Measurements from ENCODE around the gene RASAL2.
"Not testable (repeated sequence)": the region's sequence is repeated elsewhere in the genome, so short reads cannot be mapped to it uniquely, and the experiment has no call there.

RASAL2 gene

DNA sequence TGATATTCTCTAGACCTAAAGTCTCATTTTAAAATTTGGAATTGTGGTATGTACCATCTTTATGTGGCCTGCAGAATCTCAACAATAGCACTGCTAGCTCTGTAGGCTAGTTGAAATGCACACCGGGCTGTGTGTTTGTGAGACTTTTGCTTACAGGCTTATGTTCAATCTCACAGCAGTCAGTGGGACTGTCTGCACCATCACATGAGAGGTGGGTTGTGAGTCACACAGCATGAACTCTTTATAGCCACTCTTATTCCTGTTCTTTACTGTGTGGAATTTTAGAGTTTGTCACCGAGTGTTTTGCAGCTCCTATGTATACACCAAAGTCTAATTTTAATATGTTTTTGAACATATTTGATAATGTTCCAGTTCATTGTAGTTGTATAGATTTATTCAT lies 74.6 kb downstream of the RASAL2 start:
- DNase-seq: no peak

DNA sequence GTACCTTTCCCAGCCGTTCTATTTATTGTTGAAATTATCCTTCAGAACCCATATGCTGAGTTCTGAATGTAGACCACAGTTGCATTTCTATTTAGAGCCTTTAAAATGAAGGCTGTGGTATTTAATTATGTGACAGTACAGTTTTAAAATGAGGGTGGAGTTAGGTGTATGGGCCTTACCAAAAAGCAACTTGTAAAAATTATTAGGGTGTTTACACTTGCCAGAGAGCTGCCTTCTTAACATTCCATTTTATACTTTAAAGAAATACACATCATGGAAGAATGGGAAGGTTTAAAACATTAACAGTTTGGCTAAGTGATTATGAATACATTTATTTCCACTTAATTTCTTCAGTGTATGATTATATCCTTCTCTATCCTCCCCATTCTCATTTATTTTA lies 75.7 kb downstream of the RASAL2 start:
- no peak for DNase-seq

DNA sequence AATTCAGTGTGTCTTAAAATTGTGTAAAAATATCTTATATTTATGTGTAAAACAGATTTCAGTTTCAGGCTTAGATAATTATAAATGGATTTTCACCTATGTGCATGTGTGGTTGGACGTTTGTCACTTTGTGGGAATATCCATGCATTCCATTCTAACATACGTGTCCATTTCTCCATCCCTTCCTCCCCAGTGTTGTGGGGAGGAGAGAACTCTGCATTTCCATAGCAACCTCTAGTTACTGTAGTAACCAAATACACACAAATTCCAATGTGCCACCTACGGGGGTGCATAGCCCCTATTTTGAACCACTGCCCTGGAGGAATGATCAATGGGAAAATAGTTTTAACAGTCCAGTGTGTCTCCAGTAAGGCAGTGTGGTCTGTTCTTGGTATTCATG lies 79.0 kb downstream of the RASAL2 start:
- DNase-seq: no peak

DNA sequence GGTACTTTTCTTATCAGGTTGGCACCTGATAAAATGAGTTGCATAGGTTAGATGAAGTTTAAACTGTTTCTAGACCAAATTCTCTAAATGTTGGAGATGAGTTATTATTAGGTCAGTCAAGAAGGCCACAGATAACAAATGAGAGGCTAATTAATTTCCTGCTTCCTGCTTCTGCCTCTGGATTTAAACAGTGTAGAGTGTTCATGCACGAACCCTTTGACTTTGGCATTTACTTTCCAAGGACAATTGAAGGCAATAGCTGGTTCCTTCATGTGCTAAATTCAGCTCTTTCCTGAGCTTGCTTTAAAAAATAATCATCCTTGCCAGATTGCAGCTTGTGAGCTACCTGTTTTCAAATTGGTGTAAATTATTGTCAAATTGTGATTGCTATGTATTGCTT lies 80.6 kb downstream of the RASAL2 start:
- no peak for DNase-seq

DNA sequence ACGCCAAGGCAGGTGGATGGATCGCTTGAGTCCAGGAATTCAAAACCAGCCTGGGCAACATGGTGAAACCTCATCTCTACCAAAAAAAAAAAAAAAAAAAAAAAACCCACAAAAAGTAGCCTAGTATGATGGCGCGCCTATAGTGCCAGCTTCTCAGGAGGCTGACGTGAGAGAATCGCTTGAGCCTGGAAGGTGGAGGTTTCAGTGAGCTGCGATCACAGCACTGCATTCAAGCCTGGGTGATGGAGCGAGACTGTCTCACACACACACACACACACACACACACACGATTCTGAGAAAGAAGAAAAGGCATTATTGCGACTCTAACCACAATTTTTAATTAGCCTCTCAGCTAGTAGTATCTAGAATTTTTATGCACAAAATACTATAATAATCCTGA lies 86.5 kb downstream of the RASAL2 start:
- DNase-seq: no peak

DNA sequence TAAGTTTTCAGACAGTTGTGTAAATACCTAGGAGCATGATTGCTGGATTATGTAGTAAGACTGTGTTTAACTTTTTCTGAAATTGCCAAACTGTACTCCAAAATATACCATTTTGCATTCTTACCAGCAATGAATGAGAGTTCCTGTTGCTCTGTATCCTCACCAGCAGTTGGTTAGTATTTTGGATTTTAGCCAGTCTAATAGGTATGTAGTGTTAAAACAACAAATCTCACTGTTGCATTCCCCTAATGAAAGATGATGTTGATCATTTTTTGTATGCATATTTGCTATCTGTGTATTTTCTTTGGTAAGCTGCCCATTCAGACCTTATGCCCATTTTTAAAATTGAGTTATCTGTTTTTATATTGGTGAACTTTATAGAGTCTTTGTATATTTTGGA lies 89.9 kb downstream of the RASAL2 start:
- no peak for DNase-seq

DNA sequence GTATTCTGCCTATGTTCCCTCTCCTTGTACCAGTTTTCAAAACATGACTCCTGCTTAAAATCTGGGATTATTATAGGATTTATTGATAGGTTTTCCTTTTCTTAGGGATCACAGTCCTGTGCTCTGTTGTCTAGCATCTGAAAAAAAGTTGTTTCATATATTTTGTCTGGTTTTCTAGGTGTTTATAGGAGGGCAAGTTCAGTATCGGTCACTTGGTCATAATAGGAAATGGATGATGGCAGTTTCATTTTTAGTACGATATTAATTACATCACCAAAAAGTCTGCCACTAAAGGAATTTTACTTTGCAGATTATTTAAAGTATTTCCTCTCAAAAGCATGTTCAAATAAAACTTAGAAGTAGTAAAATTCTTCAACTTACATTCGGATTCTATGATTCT lies 94.4 kb downstream of the RASAL2 start:
- no peak for DNase-seq

DNA sequence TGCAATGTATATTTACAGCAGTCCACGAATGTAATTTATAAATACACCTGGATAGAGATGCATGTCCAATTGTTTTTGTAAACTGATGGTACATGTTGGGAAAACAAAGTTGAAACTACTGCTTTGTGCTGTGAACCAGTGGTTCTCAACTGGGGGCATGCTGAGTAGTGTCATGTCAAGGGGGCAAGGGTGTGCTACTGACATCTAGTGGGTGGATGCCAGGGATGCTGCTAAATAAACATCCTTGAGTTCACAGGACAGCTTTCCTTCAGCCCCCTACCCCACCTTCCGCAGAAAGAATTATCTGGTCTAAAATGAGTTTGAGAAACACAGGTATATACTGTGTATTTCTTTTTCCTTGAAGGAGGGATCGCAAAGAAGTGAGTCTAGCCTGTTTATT lies 95.9 kb downstream of the RASAL2 start:
- no peak for DNase-seq

DNA sequence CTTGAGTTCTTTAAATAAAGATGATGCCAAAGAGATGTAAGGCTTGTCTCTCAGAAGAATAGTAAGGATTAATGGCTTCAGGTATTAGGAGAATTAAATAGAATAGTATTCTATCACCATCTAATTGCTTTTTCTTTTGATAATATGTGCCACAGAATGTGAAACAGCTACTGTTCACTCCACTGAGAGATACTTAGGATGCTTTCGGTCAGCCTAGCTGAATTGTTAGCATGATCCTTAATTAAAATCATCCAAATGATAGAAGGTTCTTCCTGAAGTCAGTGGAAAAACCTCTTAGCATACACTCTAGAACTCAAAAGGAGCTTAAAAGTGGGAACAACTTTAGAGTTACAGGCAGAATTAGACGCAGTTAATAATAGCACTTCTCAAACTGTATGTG lies 97.0 kb downstream of the RASAL2 start:
- no peak for DNase-seq

DNA sequence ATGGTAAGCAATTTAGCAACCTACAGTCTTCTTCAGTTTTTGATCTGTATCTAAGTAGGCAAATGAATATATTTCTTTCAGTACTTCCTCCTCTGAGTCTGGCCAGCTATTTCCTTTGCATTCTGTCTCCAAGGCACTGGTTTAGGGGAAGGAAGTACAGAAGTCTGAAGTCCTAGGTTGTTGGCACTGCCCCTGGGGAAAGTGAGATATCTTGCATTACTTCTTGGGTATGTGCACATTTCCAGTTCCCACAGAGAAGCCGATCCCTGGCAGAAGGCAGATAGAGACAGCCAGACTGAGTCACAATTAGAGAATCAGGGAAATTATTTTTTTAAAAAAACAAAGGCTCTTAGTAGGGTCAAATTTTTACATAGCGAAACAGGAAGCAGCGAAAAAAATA lies 98.8 kb downstream of the RASAL2 start:
- DNase-seq: no peak

DNA sequence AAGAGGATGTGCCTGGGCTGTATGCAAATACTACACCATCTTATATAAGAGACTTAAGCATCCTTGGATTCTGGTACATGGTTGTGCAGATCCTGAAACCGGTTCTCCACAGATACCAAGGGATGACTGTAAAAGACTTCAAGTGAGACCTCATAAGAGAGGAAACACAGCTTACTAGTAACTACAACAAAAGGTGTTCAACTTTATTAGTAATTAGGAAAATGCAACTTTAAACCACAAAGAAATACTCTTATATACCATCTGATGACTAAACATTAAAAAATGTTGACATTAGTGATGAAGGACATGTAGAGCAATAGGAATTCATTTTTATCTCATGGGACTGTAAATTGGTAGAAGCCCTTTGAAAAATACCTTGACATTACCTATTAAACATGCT lies 102.7 kb downstream of the RASAL2 start:
- no peak for DNase-seq

DNA sequence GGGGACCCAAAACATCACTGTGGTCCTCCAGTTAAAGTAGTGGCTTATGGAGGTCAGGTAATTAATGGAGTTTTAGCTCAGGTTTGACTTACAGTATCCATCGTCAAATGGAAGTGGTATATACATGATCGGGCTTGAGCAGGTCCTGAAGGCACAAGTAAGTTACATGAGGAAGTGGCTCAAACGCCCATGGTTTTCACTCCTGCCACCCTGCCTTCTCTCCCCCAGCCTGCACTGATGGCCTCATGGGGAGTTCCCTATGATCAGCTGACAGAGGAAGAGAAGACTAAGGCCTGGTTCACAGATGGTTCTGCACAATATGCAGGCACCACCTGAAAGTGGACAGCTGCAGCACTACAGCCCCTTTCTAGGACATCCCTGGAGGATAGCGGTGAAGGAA lies 108.2 kb downstream of the RASAL2 start:
- DNase-seq: not testable (repeated sequence)

DNA sequence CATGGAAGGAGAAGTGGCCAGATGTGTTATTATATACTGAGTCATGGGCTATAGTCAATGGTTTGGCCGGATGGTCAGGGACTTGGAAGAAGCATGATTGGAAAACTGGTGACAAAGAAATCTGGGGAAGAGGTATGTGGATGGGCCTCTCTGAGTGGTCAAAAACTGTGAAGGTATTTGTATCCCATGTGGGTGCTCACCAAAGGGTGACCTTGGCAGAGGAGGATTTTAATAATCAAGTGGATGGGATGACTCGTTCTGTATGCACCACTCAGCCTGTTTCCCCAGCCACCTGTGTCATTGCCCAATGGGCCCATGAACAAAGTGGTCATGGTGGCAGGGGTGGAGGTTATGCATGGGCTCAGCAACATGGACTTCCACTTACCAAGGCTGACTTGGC lies 108.6 kb downstream of the RASAL2 start:
- not testable (repeated sequence) for DNase-seq

DNA sequence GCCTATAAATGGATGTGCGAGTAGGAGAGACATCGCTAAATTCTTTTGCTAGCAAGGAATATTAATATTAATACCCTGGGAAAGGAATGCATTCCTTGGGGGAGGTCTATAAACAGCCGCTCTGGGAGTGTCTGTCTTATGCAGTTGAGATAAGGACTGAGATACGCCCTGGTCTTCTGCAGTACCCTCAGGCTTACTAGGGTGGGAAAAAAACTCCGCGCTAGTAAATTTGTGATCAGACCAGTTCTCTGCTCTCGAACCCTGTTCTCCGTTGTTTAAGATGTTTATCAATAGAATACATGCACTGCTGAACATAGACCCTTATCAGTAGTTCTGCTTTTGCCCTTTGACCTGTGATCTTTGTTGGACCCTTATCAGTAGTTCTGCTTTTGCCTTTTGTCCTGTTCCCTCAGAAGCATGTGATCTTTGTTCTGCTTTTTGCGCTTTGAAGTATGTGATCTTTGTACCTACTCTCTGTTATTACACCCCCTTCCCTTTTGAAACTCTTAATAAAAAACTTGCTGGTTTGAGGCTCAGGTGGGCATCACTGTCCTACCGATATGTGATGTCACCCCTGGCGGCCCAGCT lies 114.5 kb downstream of the RASAL2 start:
- DNase-seq: not testable (repeated sequence)

DNA sequence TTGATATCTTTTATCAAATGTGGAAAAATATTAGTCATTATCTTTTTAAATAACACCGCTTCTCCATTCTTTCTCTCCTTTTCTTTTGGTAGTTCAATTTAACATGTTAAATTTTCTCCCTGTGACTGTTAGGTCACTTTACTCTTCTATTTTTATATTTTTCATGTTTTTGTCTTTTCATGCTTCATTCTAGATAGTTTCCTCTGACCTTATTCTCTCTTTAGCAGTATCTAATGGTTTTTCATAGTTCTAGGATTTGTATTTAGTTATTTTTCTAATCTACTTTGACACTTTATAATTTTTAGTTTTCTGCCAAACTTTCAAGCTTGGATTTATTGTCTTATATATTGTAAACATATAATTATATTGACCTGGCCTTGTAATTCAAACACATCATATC lies 116.0 kb downstream of the RASAL2 start:
- DNase-seq: no peak

DNA sequence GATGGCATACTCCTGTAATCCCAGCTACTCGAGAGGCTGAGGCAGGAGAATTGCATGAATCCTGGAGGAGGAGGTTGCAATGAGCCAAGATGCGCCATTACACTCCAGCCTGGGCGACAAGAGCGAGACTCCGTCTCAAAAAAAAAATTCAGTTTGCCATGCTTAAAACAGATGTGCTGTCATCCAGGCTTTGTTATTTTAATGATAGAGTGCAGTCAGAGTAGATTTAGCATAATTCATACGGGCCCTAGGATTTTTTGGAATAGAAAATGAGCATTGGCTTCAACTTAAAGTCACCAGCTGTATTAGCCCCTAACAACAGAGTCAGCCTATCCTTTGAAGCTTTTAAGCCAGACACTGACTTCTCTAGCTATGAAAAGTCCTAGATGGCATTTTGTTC lies 124.6 kb downstream of the RASAL2 start:
- DNase-seq: no peak

DNA sequence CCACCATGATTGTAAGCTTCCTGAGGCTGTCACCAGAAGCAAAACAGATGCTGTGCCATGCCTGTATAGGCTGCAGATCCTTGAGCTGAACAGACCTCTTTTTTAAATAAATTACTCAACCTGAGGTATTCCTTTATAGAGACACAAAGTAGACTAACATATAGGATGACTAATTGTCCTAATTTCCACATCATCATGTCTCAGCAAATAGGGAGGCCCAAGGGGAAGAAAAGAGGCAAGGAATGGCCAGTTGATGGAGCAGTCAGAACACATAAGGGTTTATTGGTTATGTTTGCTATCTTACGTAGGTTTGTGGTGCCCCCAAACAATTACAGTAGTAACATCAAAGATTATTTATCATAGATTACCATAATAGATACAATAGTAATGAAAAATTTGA lies 126.2 kb downstream of the RASAL2 start:
- no peak for DNase-seq

DNA sequence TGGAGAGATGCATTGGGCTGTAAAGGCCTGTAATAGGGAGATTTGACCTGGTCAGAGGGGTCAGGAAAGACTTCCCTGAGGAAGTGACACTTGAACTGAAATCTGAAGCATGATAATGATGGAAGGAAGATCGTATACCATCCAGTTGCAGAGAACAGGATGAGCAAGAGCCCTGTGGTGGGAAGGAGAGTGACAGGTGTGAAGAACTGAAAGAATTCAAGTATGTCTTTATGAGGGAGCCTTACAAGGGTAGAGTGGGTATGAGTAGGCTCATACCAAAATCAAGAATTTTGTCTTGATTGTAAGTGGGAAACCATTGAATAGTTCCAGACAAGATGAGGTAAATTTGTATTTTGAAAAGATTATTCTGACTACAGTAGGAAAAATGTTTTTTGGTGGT lies 129.4 kb downstream of the RASAL2 start:
- no peak for DNase-seq

DNA sequence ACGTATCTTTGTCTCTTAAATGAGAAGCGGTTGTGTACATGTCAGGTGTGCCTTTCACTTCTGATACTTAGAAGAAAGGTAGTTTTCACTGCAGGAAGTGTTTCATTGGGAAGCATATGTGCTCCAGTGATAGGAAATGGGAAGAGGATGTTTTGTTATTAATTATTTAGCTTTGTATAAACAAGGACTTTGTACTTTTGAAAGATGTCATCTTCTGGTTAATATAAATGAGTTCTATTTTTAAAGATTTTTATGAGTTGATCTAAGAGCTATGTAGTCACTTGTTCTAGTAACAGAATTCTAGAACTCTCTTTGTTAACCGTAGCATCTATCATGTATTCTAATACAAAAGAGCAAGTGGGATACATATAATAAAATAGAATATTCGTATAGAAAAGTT lies 130.5 kb downstream of the RASAL2 start:
- no peak for DNase-seq

DNA sequence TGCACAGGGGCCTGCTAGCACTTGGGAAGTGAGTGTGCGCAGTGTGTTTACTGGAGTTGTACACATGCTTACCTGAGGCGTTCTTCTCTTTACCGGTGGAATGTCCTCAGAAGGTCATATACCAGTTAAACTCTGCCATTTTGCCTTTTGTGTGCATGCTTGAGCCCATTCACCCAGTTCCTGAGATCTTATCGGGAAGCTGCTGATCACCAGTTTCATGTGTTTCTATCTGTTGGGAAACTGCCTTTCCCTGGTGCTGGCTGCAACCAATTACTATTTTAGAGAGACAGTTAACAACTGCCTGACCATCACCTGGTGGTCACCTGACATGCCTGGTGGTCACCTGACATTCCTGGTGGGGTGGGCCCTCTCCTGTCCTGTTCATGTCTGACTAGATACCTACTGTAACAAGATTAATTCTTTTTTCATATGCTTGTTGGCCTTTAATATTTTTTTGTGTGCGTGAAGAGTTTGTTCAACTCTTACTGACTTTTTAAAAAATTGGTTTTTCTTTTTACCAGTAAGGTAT lies 137.0 kb downstream of the RASAL2 start:
- no peak for DNase-seq

DNA sequence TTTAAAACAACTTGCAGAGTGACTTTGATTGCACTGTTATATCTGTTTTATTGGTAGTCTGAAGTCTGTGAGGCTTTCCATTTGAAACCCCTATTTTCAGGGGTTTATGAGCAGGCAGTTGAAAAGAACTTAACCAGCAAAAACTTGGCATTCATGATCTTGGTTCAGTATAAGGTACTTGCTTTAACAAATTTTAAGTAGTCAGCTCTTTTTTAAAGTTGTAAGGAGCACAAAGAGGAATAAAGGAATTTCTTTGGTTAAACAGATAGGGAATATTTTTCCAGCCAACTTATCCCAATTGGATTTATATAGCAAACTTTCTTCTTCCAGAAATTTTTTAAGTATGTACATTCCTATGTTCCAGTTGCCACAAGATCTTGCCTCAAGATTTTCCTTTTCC lies 138.2 kb downstream of the RASAL2 start:
- no peak for DNase-seq

DNA sequence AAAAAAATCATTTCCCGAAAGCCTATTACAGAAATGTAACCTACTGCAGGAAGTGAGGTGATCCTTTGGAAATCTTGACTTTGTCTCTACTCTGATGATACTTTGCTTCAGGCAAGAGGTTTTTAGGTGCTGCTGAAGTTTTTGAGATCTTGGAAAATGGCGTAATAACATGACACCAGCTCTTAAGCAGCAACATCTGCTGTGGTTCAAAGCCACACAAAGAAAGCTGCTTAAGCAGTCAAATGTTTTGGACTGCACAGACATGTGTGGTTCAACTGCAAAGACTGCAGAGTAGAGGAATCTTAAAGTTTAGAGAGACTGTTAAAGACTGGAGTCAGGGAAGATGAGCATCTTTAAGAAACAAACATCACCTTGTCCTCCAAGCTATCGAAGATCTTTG lies 139.0 kb downstream of the RASAL2 start:
- DNase-seq: no peak

DNA sequence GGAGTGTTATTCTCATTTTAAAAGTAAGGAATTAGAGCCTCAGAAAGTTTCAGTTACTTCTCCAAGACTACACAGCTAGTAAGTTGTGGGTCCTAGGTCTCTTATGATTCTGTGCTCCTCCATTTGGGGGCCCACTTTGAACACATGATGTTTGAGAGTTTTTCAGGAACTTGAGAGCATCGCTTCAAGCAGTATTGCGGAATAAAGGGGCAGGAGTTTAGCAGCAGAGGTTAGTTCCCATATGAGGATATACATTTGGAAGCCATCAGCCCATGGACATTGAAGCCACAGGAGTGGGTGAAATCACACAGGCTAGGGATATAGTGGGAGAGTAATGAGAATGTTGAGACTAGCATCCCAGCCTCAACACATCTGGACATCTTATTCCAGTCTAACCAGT lies 143.2 kb downstream of the RASAL2 start:
- DNase-seq: no peak

DNA sequence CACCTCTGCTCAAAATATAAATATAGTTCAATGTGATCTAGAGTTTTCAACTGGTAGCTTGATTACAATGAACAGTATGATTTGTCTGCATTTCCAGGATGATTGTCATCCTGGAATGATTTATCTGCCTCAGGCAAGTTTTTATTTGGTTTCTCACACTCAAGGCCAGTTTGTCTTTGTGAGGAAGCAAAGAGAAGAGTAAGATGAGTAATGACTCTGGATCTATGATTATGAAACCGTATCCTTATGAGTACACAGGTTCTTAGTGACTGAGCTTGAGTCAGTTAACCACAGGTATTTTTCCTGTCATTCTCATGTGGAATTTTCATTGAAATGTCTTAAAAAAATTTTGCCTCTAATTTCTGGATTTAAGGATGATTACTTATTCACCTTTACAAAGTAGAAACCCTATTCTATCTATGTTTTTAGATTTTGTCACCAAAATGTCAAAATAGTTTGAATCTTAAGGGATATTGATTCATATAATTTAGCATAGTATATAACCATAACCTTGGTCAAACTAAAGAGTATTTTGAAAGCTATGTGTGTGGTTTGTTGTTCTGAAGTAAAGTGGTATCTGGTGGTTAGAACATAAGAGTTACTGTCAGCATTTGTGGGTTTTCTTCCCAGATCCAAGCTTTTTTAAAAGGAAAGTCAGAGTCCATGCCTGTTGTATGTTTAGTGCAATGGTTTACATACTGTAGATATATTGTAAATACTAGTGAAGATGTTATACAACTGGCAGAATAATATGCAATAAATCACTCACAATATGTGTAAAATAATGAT lies 145.0 kb downstream of the RASAL2 start:
- DNase-seq: no peak

DNA sequence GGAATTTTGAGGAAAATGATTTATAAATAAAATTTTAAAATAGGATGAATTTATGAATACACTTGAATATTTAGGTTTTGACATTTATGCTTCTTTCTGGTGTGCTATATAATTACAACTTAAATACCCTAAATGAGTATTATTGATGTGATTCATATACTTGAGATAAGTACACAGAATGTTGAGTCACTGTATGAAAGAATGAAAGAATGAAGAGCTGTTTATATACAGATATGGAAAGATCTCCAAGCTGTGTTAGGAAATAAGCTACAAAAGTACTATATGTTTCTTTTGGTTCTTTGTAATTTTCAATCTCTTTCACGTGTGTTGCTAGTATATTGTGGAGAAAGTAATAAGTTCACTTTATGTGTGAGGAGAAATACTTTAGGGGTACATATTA lies 147.2 kb downstream of the RASAL2 start:
- DNase-seq: no peak
